Small intestine (tissue), 7 donors: Measurements from ENCODE around the gene NKAPD1. TPM values are rescaled to one million over a fixed set of nuclear protein-coding genes. Genes with fewer than 3 reads are reported as not detected.

ENCODE experiments used
- DNase-seq, 2 donors: peaks; one replicate each; pipeline versions ENCODE4 v3.0.0 to v3.0.0-alpha.2; 2013
- FAIRE-seq: peaks from 2 replicates; lab custom pipeline; 2012; peaks lifted over from hg19 to GRCh38; lab: Jason Lieb, UNC
- H3K27ac ChIP-seq, 3 donors: one replicate each; pipeline ENCODE4 v1.5.1; 2013; ENCODE audit warnings: low read length in 2 of 3, mild to moderate bottlenecking in 2 of 3, control low read depth in 1 of 3, inconsistent platforms in 1 of 3, low read depth in 1 of 3, moderate library complexity in 1 of 3
- H3K27me3 ChIP-seq, 3 donors: one replicate each; pipeline ENCODE4 v1.6.1; 2013; ENCODE audit warnings: low read length in 3 of 3, inconsistent platforms in 1 of 3; ENCODE audit not compliant: control insufficient read depth in 3 of 3, insufficient read depth in 3 of 3
- H3K36me3 ChIP-seq, 3 donors: one replicate each; pipeline ENCODE4 v1.6.1; 2013; ENCODE audit warnings: low read length in 3 of 3, inconsistent platforms in 1 of 3, low read depth in 1 of 3, mild to moderate bottlenecking in 1 of 3, moderate library complexity in 1 of 3; ENCODE audit not compliant: control insufficient read depth in 3 of 3, insufficient read depth in 2 of 3
- H3K4me1 ChIP-seq, 3 donors: one replicate each; pipeline ENCODE4 v1.6.1; 2013; ENCODE audit warnings: low read length in 2 of 3, inconsistent platforms in 1 of 3, low read depth in 1 of 3, mild to moderate bottlenecking in 1 of 3, moderate library complexity in 1 of 3; ENCODE audit not compliant: control insufficient read depth in 3 of 3, insufficient read depth in 2 of 3
- H3K4me3 ChIP-seq, 3 donors: one replicate each; pipeline ENCODE4 v1.5.1; 2013; ENCODE audit warnings: low read length in 3 of 3, control low read depth in 1 of 3, inconsistent platforms in 1 of 3, low read depth in 1 of 3, mild to moderate bottlenecking in 1 of 3, moderate library complexity in 1 of 3
- H3K9me3 ChIP-seq, 2 donors: one replicate each; pipeline ENCODE4 v1.6.1; 2013; ENCODE audit warnings: low read depth in 1 of 2, low read length in 1 of 2; ENCODE audit not compliant: control insufficient read depth in 2 of 2, insufficient read depth in 1 of 2
- WGBS, 3 donors: extraction: QIAGEN DNeasy Blood & Tissue Kit; methylation state at CpG; one replicate each; pipeline ENCODE4 v1.1.7; 2013; 5-methylcytosine and 5-hydroxymethylcytosine counted together
- polyA plus RNA-seq, 4 donors: library from polyadenylated mRNA; stranded (reverse) in 3 of 4; unstranded in 1 of 4; fragments of 200-250 nt in 3 of 4; fragments of 120-200 nt in 1 of 4; gene quantifications; one replicate each; pipeline versions ENCODE4 v1.2.1 to v1.2.3, GENCODE V29; 2013
- donor health status: healthy with polysubstance abuse.
- donor health status: control.
- donor health status: control.
- donor health status: Bipolar disorder and iron deficiency.
- donor health status: healthy.

Gene NKAPD1
- polyA plus RNA-seq, 4 donors = 8.3 to 26.4 (median 12.7) TPM

DNA sequence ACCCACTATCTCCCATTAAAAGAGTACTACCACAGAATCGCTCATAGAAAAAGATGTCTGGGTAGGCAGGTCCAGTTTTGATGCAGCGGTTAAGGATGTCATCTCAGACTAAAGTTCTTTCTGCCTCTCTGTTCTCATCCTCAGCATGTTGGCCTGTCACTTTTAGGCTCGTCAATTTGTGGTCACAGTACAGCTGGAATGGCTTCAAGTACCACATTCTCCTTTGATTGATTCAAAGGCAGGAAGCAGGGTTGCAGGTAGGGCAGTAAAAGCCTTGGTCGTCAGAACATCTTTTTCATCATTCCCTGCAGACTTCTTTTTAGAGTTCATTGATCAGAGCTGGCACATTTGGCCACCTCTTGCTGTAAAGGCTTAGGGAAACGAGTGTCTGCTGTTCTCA, 41.3 kb downstream of the NKAPD1 start:
- H3K27me3 ChIP-seq = no peaks in the 10 kb centered on the region
- FAIRE-seq (no peak), DNase-seq (no peak)
- no peaks in the 10 kb centered on the region for H3K9me3 ChIP-seq
- no peak overlapping the region for H3K4me3 ChIP-seq
- H3K36me3 ChIP-seq = peaks cover 0 to 2% (median 0%) of the 10 kb centered on the region in 3 donors
- no peak overlapping the region for H3K27ac ChIP-seq
- no peaks in the 10 kb centered on the region for H3K4me1 ChIP-seq
- 70 to 76% (median 74%) methylated on average over 5 of the region's 5 CpGs for WGBS, 3 donors

DNA sequence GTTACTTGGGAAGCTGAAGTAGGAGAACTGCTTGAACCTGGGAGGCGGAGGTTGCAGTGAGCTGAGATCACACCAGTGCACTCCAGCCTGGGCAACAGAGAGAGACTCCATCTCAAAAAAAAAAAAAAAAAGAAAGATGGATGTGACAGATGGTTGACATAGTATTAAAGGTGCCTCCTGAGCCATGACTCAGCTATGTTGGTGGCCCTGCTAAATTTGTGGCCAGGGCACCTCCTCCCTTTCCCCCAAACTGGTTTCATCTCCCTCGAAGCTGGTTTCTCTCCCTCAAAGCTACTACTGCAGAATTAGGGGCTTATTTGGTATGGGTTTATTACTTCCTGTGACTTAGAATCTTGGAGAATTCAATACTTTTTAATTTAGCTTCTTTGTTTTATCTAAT, 44.1 kb downstream of the NKAPD1 start:
- DNase-seq (no peak), FAIRE-seq (no peak)
- Histone ChIP-seq H3K27me3 (no peaks in the 10 kb centered on the region), H3K9me3 (no peaks in the 10 kb centered on the region), H3K27ac (no peak overlapping the region), H3K4me1 (no peaks in the 10 kb centered on the region), H3K4me3 (no peak overlapping the region), H3K36me3 (peaks cover 0 to 2% (median 0%) of the 10 kb centered on the region in 3 donors)
- WGBS, 3 donors = 76 to 85% (median 77%) methylated on average over 2 of the region's 2 CpGs

DNA sequence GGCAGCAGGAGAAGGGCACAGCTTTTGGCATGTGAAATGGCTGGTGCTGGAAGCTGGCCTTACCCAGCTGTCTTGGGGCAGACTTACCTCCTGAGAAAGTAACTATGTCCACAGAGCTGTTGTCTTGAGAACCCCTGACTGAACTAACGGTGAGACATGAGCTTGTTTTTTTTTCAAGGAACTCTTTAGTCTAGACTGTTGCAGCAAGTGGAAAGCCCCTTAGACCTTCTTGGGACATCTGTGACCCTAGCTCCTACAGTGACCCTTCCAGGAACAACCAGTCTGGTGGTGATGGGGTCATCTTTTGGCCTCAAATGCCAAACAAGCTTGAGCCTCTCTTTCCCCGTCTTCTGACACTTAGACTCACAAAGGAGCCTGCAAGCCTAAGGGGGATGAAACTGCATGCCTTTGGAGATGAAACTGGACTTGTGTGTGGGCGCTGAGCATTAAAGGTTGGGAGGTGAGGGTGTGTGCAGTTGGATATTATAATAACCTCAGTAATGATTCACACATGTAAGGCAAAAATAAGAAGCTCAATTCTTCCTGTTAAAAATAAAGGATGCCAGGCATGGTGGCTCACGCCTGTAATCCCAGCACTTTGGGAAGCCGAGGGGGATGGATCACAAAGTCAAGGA, 48.0 kb downstream of the NKAPD1 start:
- H3K4me3 ChIP-seq = no peak overlapping the region
- no peaks in the 10 kb centered on the region for H3K4me1 ChIP-seq
- no peaks in the 10 kb centered on the region for H3K27me3 ChIP-seq
- FAIRE-seq (no peak), DNase-seq (no peak)
- no peaks in the 10 kb centered on the region for H3K9me3 ChIP-seq
- 92 to 96% (median 94%) methylated on average over 5 of the region's 5 CpGs for WGBS, 3 donors
- peaks cover 0 to 2% (median 0%) of the 10 kb centered on the region in 3 donors for H3K36me3 ChIP-seq
- H3K27ac ChIP-seq = no peak overlapping the region

DNA sequence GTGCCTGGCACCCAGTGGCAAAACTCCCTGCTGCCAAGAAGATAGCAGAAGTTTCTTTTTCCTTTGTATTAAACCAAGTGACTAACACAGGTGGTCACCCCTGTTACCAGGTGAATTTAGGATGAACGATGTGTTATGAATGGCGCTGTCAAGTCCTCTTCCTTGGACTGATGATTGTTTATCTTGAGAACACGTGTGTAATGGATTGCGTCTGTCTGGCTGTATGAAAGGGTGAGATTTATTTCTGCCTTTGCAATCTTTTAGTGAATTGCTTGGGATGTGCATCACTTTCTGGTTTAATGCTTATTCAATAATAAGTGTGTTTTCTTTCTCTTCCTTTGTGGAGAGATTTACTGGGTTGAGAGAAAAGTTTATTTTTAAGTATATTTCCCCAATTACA, 49.0 kb downstream of the NKAPD1 start:
- 67 to 86% (median 73%) methylated on average over 4 of the region's 4 CpGs for WGBS, 3 donors
- Histone ChIP-seq H3K4me3 (no peak overlapping the region), H3K27ac (no peak overlapping the region), H3K27me3 (no peaks in the 10 kb centered on the region), H3K9me3 (no peaks in the 10 kb centered on the region), H3K36me3 (peaks cover 0 to 2% (median 0%) of the 10 kb centered on the region in 3 donors), H3K4me1 (no peaks in the 10 kb centered on the region)
- DNase-seq (no peak), FAIRE-seq (no peak)

DNA sequence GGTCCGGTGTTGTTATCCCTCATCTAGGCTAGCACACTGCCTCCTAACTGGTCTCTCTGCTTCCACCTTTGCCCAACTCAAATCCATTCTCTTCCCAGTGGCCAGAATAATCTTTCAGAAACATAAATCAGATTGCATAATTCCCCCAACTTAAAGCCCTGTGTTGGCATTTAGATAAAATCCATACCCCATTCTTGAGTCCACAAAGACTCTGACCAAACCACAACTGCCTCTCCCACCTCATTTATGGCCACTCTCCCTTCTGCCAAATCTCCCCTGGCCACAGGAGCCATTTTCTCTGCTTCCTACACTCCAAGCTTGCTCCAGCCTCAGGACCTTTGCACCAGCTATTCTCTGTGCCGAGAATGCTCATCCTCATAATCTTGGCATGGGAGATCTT, 53.0 kb downstream of the NKAPD1 start:
- Histone ChIP-seq H3K4me1 (peaks cover 3 to 12% (median 6%) of the 10 kb centered on the region in 3 donors), H3K27ac (no peak overlapping the region), H3K27me3 (no peaks in the 10 kb centered on the region), H3K36me3 (no peaks in the 10 kb centered on the region), H3K9me3 (no peaks in the 10 kb centered on the region), H3K4me3 (no peak overlapping the region)
- FAIRE-seq (no peak), DNase-seq (no peak)
- 95 to 100% (median 95%) methylated on average over 2 of the region's 2 CpGs for WGBS, 3 donors

DNA sequence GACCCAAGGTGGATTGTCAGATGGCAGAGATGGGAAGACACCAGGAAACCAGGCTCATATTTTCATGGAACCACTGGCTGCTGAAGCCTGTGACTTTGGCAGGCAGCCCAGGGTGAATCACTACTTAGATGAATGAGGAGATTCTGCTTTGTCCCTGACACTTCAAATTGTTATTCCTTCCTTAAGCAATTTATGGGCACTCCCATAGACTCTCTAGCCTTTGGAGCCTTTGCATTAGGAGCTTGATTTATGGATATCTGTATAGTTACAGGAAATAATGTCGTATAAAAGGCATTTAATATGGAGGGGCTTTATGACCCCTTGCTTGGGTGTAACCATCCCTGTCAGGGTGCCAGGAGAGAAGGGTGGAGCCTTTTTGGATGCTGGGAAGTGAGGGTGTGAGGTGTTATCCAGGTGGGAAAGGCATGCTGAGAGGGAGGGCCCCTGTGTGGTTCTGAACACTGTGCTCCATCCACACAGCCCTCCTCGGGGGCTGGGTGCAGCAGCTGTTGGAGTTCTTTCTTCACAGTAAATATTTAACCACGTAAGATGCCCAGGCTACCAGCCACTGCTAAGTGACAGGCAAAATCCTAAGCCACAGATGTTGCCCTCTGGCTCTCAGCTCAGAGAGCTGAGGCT, 54.5 kb downstream of the NKAPD1 start:
- Histone ChIP-seq H3K36me3 (no peaks in the 10 kb centered on the region), H3K27ac (peak overlapping the region; percentile 8 to 85 (median 47)), H3K4me1 (peaks cover 9 to 16% (median 9%) of the 10 kb centered on the region in 3 donors), H3K9me3 (no peaks in the 10 kb centered on the region), H3K4me3 (no peak overlapping the region), H3K27me3 (no peaks in the 10 kb centered on the region)
- 12 to 44% (median 34%) methylated on average over 3 of the region's 3 CpGs for WGBS, 3 donors
- FAIRE-seq (no peak), DNase-seq (peak; percentile 58 to 82)

DNA sequence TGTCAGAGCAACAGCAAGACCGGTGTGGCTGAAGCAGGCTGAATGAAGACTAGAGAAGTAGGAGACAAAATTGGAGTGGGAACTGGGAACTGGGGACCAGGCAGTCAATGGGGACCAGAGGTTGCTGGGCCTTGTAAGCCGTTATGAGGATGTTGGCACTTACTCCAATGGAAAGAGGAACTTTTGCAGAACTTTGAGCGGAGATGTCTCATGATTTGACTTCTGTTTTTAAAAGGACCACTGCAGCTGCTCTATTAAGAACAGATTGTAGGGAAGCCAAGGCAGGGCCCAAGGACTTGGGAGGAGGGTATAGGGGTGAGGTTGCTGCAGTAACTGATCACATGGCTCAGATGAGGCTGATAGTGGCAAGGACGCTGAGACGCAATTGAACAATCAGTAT, 55.6 kb downstream of the NKAPD1 start:
- Histone ChIP-seq H3K4me3 (no peak overlapping the region), H3K27ac (peak overlapping the region in 1 of 3 donors; percentile 12), H3K4me1 (peaks cover 9 to 16% (median 9%) of the 10 kb centered on the region in 3 donors), H3K27me3 (no peaks in the 10 kb centered on the region), H3K36me3 (no peaks in the 10 kb centered on the region), H3K9me3 (no peaks in the 10 kb centered on the region)
- FAIRE-seq = no peak
- DNase-seq = no peak
- 76 to 81% (median 80%) methylated on average over 5 of the region's 5 CpGs for WGBS, 3 donors

DNA sequence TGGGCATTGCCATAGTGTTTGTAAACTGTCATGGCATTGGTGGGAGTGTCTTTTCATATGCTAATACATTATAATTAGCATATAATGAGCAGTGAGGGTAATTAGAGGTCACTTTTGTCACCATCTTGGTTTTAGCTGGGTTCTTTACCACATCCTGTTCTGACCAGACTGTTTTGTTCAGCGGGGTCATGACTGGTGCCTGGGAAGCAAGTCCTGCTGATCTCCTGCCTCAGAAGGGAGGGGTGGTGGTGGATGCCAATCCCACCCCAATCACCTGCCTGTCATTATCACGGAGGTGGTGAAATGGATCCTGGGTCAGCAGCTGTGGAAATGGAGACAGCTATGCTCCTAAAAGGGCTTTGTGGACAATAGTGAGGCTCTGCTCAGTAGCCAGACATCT, 58.6 kb downstream of the NKAPD1 start:
- WGBS, 3 donors = 37 to 65% (median 55%) methylated on average over 2 of the region's 2 CpGs
- Histone ChIP-seq H3K27ac (peak overlapping the region in 2 of 3 donors; percentile 18 to 55), H3K9me3 (no peaks in the 10 kb centered on the region), H3K27me3 (no peaks in the 10 kb centered on the region), H3K4me1 (peaks cover 9 to 16% (median 9%) of the 10 kb centered on the region in 3 donors), H3K36me3 (no peaks in the 10 kb centered on the region), H3K4me3 (no peak overlapping the region)
- DNase-seq (peak in 1 of 2 donors; percentile 9), FAIRE-seq (no peak)
